Measurements from ENCODE around the gene NDUFB2. TPM values are rescaled to one million over a fixed set of nuclear protein-coding genes. Genes with fewer than 3 reads are reported as not detected.

NDUFB2 gene
- total and polyA plus RNA-seq, 9 of the 15 experiments (the other 6 are each of a cell fraction or from before 2014, with no cell fraction given) = 220 to 2,075 (median 320) TPM

DNA sequence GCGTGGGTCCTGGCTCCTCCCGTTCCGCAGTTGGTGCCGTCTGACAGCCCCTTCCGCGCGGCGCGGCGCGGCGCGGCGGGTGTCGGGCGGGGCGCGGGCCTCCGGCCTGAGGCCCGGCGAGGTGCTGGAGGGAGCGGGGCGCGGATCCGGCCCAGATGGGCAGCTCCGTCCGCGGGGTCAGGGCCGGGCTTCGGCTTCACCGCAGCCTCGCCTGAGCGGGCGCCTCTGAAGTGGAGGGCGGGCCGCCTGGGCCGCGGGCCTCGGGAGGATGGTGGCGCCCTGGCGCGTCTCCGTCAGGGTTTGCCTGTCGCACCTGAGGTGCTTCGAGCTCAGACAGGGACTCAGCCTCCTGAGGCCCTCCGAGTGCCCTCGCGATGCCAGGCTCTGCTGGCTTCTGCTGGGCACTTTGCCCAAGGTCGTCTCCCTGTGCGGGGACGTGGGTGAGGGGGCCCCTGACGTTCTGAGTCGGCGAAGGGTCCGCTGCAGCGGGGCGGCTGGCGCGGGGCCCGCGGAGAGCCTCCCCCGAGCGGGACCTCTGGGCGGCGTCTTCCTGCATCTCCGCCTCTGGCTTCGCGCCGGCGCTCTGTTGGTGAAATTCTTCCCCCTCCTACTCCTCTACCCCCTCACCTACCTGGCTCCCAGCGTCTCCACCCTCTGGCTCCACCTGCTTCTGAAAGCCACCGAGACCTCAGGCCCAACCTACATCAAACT, 23.3 kb upstream of the NDUFB2 start (continued):
- peak; percentile 81 for TF ChIP-seq KDM2B (CRISPR knock-in tag; IDR thresholded peaks at IDR 0.05)
- peak; percentile 46 for TF ChIP-seq RBM22 (IDR thresholded peaks at IDR 0.05; ENCODE audit: low read depth, low read length, poor library complexity, severe bottlenecking)
- peak; percentile 19; the same call in 1 of the 2 replicates for TF ChIP-seq ZNF263 (CRISPR knock-in tag; IDR thresholded peaks at IDR 0.05; ENCODE audit: borderline replicate concordance)
- TF ChIP-seq, protein P1, sequence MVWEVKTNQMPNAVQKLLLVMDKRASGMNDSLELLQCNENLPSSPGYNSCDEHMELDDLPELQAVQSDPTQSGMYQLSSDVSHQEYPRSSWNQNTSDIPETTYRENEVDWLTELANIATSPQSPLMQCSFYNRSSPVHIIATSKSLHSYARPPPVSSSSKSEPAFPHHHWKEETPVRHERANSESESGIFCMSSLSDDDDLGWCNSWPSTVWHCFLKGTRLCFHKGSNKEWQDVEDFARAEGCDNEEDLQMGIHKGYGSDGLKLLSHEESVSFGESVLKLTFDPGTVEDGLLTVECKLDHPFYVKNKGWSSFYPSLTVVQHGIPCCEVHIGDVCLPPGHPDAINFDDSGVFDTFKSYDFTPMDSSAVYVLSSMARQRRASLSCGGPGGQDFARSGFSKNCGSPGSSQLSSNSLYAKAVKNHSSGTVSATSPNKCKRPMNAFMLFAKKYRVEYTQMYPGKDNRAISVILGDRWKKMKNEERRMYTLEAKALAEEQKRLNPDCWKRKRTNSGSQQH (CRISPR knock-in tag; IDR thresholded peaks at IDR 0.05) = no peak
- TF ChIP-seq CHCHD3 (CRISPR knock-in tag; IDR thresholded peaks at IDR 0.05) = no peak
- no peak for TF ChIP-seq SETDB1 (IDR thresholded peaks at IDR 0.05; ENCODE audit: low read length)
- TF ChIP-seq CEBPG (CRISPR knock-in tag; IDR thresholded peaks at IDR 0.05) = no peak
- TF ChIP-seq CEBPG (tag; conservative IDR thresholded peaks at IDR 0.05 in 1 of 2, IDR thresholded peaks at IDR 0.05 in 1 of 2) = no peak
- TF ChIP-seq RAD21 (CRISPR knock-in tag; conservative IDR thresholded peaks at IDR 0.05 in 1 of 2, IDR thresholded peaks at IDR 0.05 in 1 of 2) = no peak
- no peak for TF ChIP-seq SMARCA5 (IDR thresholded peaks at IDR 0.05)
- TF ChIP-seq RBM25 (IDR thresholded peaks at IDR 0.05; ENCODE audit: low read depth, low read length, severe bottlenecking) = no peak
- TF ChIP-seq NCOR1 (IDR thresholded peaks at IDR 0.05) = no peak
- no peak for TF ChIP-seq ETV6 (IDR thresholded peaks at IDR 0.05; ENCODE audit: borderline replicate concordance in 1 of 2, low read depth in 2 of 2, low read length in 1 of 2)
- no peak for TF ChIP-seq ETV6 (CRISPR knock-in tag; IDR thresholded peaks at IDR 0.05; ENCODE audit: borderline replicate concordance)
- no peak for TF ChIP-seq ELF2 (CRISPR knock-in tag; IDR thresholded peaks at IDR 0.05)
- TF ChIP-seq, protein P2, sequence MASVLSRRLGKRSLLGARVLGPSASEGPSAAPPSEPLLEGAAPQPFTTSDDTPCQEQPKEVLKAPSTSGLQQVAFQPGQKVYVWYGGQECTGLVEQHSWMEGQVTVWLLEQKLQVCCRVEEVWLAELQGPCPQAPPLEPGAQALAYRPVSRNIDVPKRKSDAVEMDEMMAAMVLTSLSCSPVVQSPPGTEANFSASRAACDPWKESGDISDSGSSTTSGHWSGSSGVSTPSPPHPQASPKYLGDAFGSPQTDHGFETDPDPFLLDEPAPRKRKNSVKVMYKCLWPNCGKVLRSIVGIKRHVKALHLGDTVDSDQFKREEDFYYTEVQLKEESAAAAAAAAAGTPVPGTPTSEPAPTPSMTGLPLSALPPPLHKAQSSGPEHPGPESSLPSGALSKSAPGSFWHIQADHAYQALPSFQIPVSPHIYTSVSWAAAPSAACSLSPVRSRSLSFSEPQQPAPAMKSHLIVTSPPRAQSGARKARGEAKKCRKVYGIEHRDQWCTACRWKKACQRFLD (CRISPR knock-in tag; IDR thresholded peaks at IDR 0.05) = no peak
- TF ChIP-seq PHF21A (IDR thresholded peaks at IDR 0.05; ENCODE audit: borderline replicate concordance, low read depth) = no peak
- TF ChIP-seq, protein P3, sequence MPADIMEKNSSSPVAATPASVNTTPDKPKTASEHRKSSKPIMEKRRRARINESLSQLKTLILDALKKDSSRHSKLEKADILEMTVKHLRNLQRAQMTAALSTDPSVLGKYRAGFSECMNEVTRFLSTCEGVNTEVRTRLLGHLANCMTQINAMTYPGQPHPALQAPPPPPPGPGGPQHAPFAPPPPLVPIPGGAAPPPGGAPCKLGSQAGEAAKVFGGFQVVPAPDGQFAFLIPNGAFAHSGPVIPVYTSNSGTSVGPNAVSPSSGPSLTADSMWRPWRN (IDR thresholded peaks at IDR 0.05; ENCODE audit: low read depth) = no peak
- TF ChIP-seq, protein P4, sequence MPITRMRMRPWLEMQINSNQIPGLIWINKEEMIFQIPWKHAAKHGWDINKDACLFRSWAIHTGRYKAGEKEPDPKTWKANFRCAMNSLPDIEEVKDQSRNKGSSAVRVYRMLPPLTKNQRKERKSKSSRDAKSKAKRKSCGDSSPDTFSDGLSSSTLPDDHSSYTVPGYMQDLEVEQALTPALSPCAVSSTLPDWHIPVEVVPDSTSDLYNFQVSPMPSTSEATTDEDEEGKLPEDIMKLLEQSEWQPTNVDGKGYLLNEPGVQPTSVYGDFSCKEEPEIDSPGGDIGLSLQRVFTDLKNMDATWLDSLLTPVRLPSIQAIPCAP (CRISPR knock-in tag; IDR thresholded peaks at IDR 0.05; ENCODE audit: borderline replicate concordance) = no peak
- no peak for TF ChIP-seq U2AF1 (optimal IDR thresholded peaks at IDR 0.05; ENCODE audit: low read depth, low read length)
- TF ChIP-seq, protein P5, sequence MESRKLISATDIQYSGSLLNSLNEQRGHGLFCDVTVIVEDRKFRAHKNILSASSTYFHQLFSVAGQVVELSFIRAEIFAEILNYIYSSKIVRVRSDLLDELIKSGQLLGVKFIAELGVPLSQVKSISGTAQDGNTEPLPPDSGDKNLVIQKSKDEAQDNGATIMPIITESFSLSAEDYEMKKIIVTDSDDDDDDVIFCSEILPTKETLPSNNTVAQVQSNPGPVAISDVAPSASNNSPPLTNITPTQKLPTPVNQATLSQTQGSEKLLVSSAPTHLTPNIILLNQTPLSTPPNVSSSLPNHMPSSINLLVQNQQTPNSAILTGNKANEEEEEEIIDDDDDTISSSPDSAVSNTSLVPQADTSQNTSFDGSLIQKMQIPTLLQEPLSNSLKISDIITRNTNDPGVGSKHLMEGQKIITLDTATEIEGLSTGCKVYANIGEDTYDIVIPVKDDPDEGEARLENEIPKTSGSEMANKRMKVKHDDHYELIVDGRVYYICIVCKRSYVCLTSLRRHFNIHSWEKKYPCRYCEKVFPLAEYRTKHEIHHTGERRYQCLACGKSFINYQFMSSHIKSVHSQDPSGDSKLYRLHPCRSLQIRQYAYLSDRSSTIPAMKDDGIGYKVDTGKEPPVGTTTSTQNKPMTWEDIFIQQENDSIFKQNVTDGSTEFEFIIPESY (CRISPR knock-in tag; IDR thresholded peaks at IDR 0.05) = no peak

Data from K562 (cell line).